IPS-20b (cell line): ENCODE data around the gene OSBPL8.
A peak's percentile ranks its signal among the peaks of the same experiment; 100 is the strongest.

Experiments used
- H3K27ac ChIP-seq: one replicate; pipeline ENCODE4 v1.5.1; 2013; ENCODE audit warnings: low read length
- H3K27me3 ChIP-seq: 2 replicates; pipeline ENCODE4 v1.6.1; 2013; ENCODE audit warnings: mild to moderate bottlenecking, low read length, inconsistent platforms; ENCODE audit not compliant: insufficient read depth
- H3K36me3 ChIP-seq: 2 replicates; pipeline ENCODE4 v1.6.1; 2013; ENCODE audit warnings: low read depth, mild to moderate bottlenecking, inconsistent platforms, low read length, moderate library complexity; ENCODE audit not compliant: insufficient read depth
- H3K4me1 ChIP-seq: 2 replicates; pipeline ENCODE4 v1.6.1; 2013; ENCODE audit warnings: mild to moderate bottlenecking, control low read depth, inconsistent platforms, low read length, moderate library complexity; ENCODE audit not compliant: insufficient read depth
- H3K4me3 ChIP-seq: 2 replicates; pipeline ENCODE4 v1.5.1; 2013; ENCODE audit warnings: mild to moderate bottlenecking, low read length, inconsistent platforms
- H3K9ac ChIP-seq: 2 replicates; pipeline ENCODE4 v1.6.1; 2013; ENCODE audit warnings: low read depth, mild to moderate bottlenecking, inconsistent platforms, low read length, moderate library complexity
- H3K9me3 ChIP-seq: 2 replicates; pipeline ENCODE4 v1.6.1; 2013; ENCODE audit warnings: mild to moderate bottlenecking, low read depth, low read length, inconsistent platforms; ENCODE audit not compliant: insufficient read depth

OSBPL8 gene

GRCh38 chr12:76539727-76540126, 19.8 kb downstream of the OSBPL8 start:
- no peak overlapping the region for H3K9ac ChIP-seq
- H3K27ac ChIP-seq, result no peak overlapping the region

GRCh38 chr12:76537923-76538322, 21.6 kb downstream of the OSBPL8 start:
- no peaks in the 10 kb centered on the region for H3K27me3 ChIP-seq

More at GRCh38 chr12:76539727-76540126, 19.8 kb downstream of the OSBPL8 start:
- Histone ChIP-seq H3K27me3 (no peaks in the 10 kb centered on the region), H3K9me3 (no peaks in the 10 kb centered on the region), H3K36me3 (no peaks in the 10 kb centered on the region), H3K4me3 (no peak overlapping the region), H3K4me1 (peaks cover 16% of the 10 kb centered on the region)

GRCh38 chr12:76536546-76536945, 23.0 kb downstream of the OSBPL8 start:
- Histone ChIP-seq H3K27me3 (no peaks in the 10 kb centered on the region), H3K27ac (no peak overlapping the region), H3K4me1 (peaks cover 4% of the 10 kb centered on the region; the same call in 1 of the 2 replicates), H3K9ac (no peak overlapping the region), H3K4me3 (no peak overlapping the region), H3K36me3 (no peaks in the 10 kb centered on the region), H3K9me3 (no peaks in the 10 kb centered on the region)

More at GRCh38 chr12:76537923-76538322, 21.6 kb downstream of the OSBPL8 start:
- Histone ChIP-seq H3K9me3 (no peaks in the 10 kb centered on the region), H3K4me3 (no peak overlapping the region), H3K27ac (no peak overlapping the region), H3K4me1 (peaks cover 4% of the 10 kb centered on the region; the same call in 1 of the 2 replicates), H3K36me3 (no peaks in the 10 kb centered on the region), H3K9ac (no peak overlapping the region)

- peaks cover 10% of the 10 kb centered on the region for H3K4me1 ChIP-seq
- no peaks in the 10 kb centered on the region for H3K27me3 ChIP-seq
- no peaks in the 10 kb centered on the region for H3K9me3 ChIP-seq
- H3K9ac ChIP-seq, result no peak overlapping the region
- H3K27ac ChIP-seq, result no peak overlapping the region
- no peaks in the 10 kb centered on the region for H3K36me3 ChIP-seq
- H3K4me3 ChIP-seq, result no peak overlapping the region
Measured at GRCh38 chr12:76535170-76535569, 24.4 kb downstream of the OSBPL8 start.

GRCh38 chr12:76533331-76533730, 26.2 kb downstream of the OSBPL8 start:
- no peak overlapping the region for H3K9ac ChIP-seq
- H3K9me3 ChIP-seq, result no peaks in the 10 kb centered on the region
- H3K4me1 ChIP-seq, result peaks cover 12% of the 10 kb centered on the region
- H3K36me3 ChIP-seq, result no peaks in the 10 kb centered on the region
- H3K4me3 ChIP-seq, result no peak overlapping the region
- H3K27me3 ChIP-seq, result no peaks in the 10 kb centered on the region
- H3K27ac ChIP-seq, result no peak overlapping the region

GRCh38 chr12:76532520-76532919, 27.1 kb downstream of the OSBPL8 start:
- H3K9me3 ChIP-seq, result 0 out of 2 replicates have a peak, but pooled peaks cover under 1% of the 10 kb centered on the region
- H3K4me3 ChIP-seq, result no peak overlapping the region
- H3K27me3 ChIP-seq, result no peaks in the 10 kb centered on the region
- H3K9ac ChIP-seq, result no peak overlapping the region
- H3K27ac ChIP-seq, result no peak overlapping the region
- no peaks in the 10 kb centered on the region for H3K36me3 ChIP-seq
- peaks cover 12% of the 10 kb centered on the region for H3K4me1 ChIP-seq

- Histone ChIP-seq H3K27me3 (no peaks in the 10 kb centered on the region), H3K9me3 (0 out of 2 replicates have a peak, but pooled peaks cover 5% of the 10 kb centered on the region), H3K36me3 (no peaks in the 10 kb centered on the region), H3K4me1 (peaks cover 12% of the 10 kb centered on the region), H3K4me3 (no peak overlapping the region), H3K27ac (peak overlapping the region; percentile 47), H3K9ac (no peak overlapping the region)
Measured at GRCh38 chr12:76531056-76531455, 28.5 kb downstream of the OSBPL8 start.

GRCh38 chr12:76530516-76530915, 29.1 kb downstream of the OSBPL8 start:
- Histone ChIP-seq H3K27ac (no peak overlapping the region), H3K4me1 (peaks cover 12% of the 10 kb centered on the region), H3K9ac (no peak overlapping the region), H3K4me3 (no peak overlapping the region), H3K27me3 (no peaks in the 10 kb centered on the region), H3K9me3 (0 out of 2 replicates have a peak, but pooled peaks cover 5% of the 10 kb centered on the region), H3K36me3 (no peaks in the 10 kb centered on the region)

- Histone ChIP-seq H3K9me3 (0 out of 2 replicates have a peak, but pooled peaks cover 5% of the 10 kb centered on the region), H3K4me3 (no peak overlapping the region), H3K27me3 (no peaks in the 10 kb centered on the region), H3K9ac (no peak overlapping the region), H3K4me1 (peaks cover 12% of the 10 kb centered on the region), H3K27ac (no peak overlapping the region), H3K36me3 (no peaks in the 10 kb centered on the region)
Measured at GRCh38 chr12:76529226-76529918, 30.2 kb downstream of the OSBPL8 start.

- Histone ChIP-seq H3K4me3 (no peak overlapping the region), H3K27ac (no peak overlapping the region), H3K4me1 (no peaks in the 10 kb centered on the region), H3K9ac (no peak overlapping the region), H3K36me3 (peaks cover 15% of the 10 kb centered on the region; the same call in 1 of the 2 replicates), H3K27me3 (no peaks in the 10 kb centered on the region), H3K9me3 (peaks cover 39% of the 10 kb centered on the region)
Measured at GRCh38 chr12:76523408-76523807, 36.2 kb downstream of the OSBPL8 start.

- no peaks in the 10 kb centered on the region for H3K27me3 ChIP-seq
- H3K27ac ChIP-seq, result no peak overlapping the region
- H3K4me1 ChIP-seq, result no peaks in the 10 kb centered on the region
- H3K9me3 ChIP-seq, result peaks cover 51% of the 10 kb centered on the region
- no peak overlapping the region; the same call in 1 of the 2 replicates for H3K4me3 ChIP-seq
- peaks cover 22% of the 10 kb centered on the region; the same call in 1 of the 2 replicates for H3K36me3 ChIP-seq
- no peak overlapping the region for H3K9ac ChIP-seq
Measured at GRCh38 chr12:76520348-76520747, 39.2 kb downstream of the OSBPL8 start.

- H3K27me3 ChIP-seq, result no peaks in the 10 kb centered on the region
- H3K27ac ChIP-seq, result no peak overlapping the region
- no peak overlapping the region for H3K9ac ChIP-seq
- 0 out of 2 replicates have a peak overlapping the region, but pooled peaks have one; percentile 9 for H3K4me3 ChIP-seq
- H3K9me3 ChIP-seq, result peaks cover 53% of the 10 kb centered on the region
- no peaks in the 10 kb centered on the region for H3K4me1 ChIP-seq
- H3K36me3 ChIP-seq, result peaks cover 26% of the 10 kb centered on the region; the same call in 1 of the 2 replicates
Measured at GRCh38 chr12:76519538-76519937, 40.0 kb downstream of the OSBPL8 start.
